Adrenal gland (tissue), 5 donors: Measurements from ENCODE around the gene CRYBG2.

Experiments
- POLR2A ChIP-seq, 2 donors: fragments of 450-650 bp; IDR thresholded peaks; one replicate each; pipeline ENCODE4 v1.6.1; 2017; ENCODE audit warnings: antibody characterized with exemption in 2 of 2, mild to moderate bottlenecking in 2 of 2, moderate library complexity in 1 of 2
- TF ChIP-seq, protein P1 (sequence below), 6 experiments: fragments of 450-650 bp in 4 of 6; fragments of 200-600 bp in 2 of 6; sonication (generic) in 1 of 6; IDR thresholded peaks; 1 replicate in 5 of 6; 2 replicates in 1 of 6; pipeline versions ENCODE4 v1.5.1 to v1.8.0; 2016 to 2021; ENCODE audit warnings: antibody characterized with exemption in 6 of 6, mild to moderate bottlenecking in 2 of 6, moderate library complexity in 1 of 6
- donor health status: DM: no; HTN: no; CAD: no.

DNA sequence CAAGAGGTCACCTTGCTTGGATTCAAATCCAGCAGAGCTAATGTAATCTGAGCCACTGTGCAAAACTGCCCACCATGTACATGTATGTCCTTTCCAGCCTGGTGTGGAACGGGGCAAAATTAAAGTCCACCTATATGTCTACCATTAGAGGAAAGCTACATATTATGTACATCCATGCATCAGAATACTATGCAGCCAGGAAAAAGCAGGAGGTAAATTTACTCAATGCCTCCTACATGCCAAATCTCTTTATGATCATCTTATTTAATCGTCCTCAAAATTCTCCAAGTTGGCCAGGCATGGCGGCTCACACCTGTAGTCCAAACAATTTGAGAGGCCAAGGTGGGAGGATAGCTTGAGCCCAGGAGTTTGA, 24.9 kb upstream of the CRYBG2 start:
- TF ChIP-seq, protein P1, sequence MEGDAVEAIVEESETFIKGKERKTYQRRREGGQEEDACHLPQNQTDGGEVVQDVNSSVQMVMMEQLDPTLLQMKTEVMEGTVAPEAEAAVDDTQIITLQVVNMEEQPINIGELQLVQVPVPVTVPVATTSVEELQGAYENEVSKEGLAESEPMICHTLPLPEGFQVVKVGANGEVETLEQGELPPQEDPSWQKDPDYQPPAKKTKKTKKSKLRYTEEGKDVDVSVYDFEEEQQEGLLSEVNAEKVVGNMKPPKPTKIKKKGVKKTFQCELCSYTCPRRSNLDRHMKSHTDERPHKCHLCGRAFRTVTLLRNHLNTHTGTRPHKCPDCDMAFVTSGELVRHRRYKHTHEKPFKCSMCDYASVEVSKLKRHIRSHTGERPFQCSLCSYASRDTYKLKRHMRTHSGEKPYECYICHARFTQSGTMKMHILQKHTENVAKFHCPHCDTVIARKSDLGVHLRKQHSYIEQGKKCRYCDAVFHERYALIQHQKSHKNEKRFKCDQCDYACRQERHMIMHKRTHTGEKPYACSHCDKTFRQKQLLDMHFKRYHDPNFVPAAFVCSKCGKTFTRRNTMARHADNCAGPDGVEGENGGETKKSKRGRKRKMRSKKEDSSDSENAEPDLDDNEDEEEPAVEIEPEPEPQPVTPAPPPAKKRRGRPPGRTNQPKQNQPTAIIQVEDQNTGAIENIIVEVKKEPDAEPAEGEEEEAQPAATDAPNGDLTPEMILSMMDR (IDR thresholded peaks at IDR 0.05): no peak
- TF ChIP-seq POLR2A (IDR thresholded peaks at IDR 0.05): no peak
